Endothelial cell (in vitro differentiated cells): Measurements from ENCODE around the gene AKAP11. TPM values are rescaled to one million over a fixed set of nuclear protein-coding genes. Genes with fewer than 3 reads are reported as not detected.

Source experiments
- DNase-seq: peaks from one replicate; pipeline ENCODE4 v3.0.0; 2021; ENCODE audit warnings: low spot score
- H3K27ac Mint-ChIP-seq: one replicate; pipeline ENCODE4 v1.8.0; 2021; ENCODE audit warnings: mixed read lengths, inconsistent platforms; ENCODE audit not compliant: unreplicated experiment
- H3K27me3 Mint-ChIP-seq: one replicate; pipeline ENCODE4 v1.8.0; 2021; ENCODE audit warnings: mild to moderate bottlenecking, moderate library complexity, mixed read lengths, inconsistent platforms; ENCODE audit not compliant: unreplicated experiment
- H3K36me3 Mint-ChIP-seq: one replicate; pipeline ENCODE4 v1.8.0; 2021; ENCODE audit warnings: mild to moderate bottlenecking, low read depth, mixed read lengths, inconsistent platforms; ENCODE audit not compliant: unreplicated experiment
- H3K4me1 Mint-ChIP-seq: one replicate; pipeline ENCODE4 v1.8.0; 2021; ENCODE audit warnings: mild to moderate bottlenecking, mixed read lengths, inconsistent platforms; ENCODE audit not compliant: unreplicated experiment
- H3K4me3 Mint-ChIP-seq: one replicate; pipeline ENCODE4 v1.8.0; 2021; ENCODE audit warnings: mild to moderate bottlenecking, mixed read lengths, inconsistent platforms; ENCODE audit not compliant: unreplicated experiment
- H3K9me3 Mint-ChIP-seq: one replicate; pipeline ENCODE4 v1.8.0; 2021; ENCODE audit warnings: mixed read lengths, inconsistent platforms; ENCODE audit not compliant: unreplicated experiment
- total RNA-seq: library from RNA; stranded (reverse); fragmentation: NEBNext Ultra II Directional; extraction: Animal tissue kit (Norgen Biotek cat#: 25700); gene quantifications from one replicate; pipeline ENCODE4 v1.2.1, GENCODE V29; 2021; ENCODE audit not compliant: unreplicated experiment
- TF ChIP-seq, protein P1 (sequence below): fragments of 200-600 bp; sonication (generic); IDR thresholded peaks from one replicate; pipeline ENCODE4 v1.5.0; 2021; ENCODE audit warnings: antibody characterized with exemption; ENCODE audit not compliant: unreplicated experiment

Gene AKAP11
- total RNA-seq, 1 donor from 2014 or later, result 22.7 TPM

DNA sequence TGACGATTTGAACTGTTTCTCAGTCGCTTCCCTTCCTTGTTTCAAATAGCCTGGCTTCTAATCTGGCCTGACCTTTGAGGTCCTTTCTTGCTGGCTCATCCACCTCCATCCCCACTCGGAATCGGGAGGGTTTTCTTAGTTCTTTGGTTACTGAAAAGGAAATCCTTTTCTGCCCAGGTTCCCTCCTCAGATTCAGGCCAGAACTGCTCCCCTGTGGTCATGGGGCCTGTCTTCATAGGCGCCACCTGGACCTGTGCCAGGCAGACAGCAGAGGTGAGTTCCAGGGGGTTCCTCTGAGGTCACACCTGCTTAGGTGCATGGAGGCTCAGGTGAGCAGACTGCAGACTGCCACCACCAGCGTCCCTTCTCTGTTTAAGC lies 62.4 kb downstream of the AKAP11 start:
- Mint-ChIP-seq H3K4me1 (peaks cover 7% of the 10 kb centered on the region), H3K4me3 (no peak overlapping the region), H3K36me3 (no peaks in the 10 kb centered on the region), H3K9me3 (no peaks in the 10 kb centered on the region), H3K27ac (no peak overlapping the region), H3K27me3 (peaks cover 3% of the 10 kb centered on the region)
- TF ChIP-seq, protein P1, sequence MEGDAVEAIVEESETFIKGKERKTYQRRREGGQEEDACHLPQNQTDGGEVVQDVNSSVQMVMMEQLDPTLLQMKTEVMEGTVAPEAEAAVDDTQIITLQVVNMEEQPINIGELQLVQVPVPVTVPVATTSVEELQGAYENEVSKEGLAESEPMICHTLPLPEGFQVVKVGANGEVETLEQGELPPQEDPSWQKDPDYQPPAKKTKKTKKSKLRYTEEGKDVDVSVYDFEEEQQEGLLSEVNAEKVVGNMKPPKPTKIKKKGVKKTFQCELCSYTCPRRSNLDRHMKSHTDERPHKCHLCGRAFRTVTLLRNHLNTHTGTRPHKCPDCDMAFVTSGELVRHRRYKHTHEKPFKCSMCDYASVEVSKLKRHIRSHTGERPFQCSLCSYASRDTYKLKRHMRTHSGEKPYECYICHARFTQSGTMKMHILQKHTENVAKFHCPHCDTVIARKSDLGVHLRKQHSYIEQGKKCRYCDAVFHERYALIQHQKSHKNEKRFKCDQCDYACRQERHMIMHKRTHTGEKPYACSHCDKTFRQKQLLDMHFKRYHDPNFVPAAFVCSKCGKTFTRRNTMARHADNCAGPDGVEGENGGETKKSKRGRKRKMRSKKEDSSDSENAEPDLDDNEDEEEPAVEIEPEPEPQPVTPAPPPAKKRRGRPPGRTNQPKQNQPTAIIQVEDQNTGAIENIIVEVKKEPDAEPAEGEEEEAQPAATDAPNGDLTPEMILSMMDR, result peak; percentile 14
- no peak for DNase-seq

DNA sequence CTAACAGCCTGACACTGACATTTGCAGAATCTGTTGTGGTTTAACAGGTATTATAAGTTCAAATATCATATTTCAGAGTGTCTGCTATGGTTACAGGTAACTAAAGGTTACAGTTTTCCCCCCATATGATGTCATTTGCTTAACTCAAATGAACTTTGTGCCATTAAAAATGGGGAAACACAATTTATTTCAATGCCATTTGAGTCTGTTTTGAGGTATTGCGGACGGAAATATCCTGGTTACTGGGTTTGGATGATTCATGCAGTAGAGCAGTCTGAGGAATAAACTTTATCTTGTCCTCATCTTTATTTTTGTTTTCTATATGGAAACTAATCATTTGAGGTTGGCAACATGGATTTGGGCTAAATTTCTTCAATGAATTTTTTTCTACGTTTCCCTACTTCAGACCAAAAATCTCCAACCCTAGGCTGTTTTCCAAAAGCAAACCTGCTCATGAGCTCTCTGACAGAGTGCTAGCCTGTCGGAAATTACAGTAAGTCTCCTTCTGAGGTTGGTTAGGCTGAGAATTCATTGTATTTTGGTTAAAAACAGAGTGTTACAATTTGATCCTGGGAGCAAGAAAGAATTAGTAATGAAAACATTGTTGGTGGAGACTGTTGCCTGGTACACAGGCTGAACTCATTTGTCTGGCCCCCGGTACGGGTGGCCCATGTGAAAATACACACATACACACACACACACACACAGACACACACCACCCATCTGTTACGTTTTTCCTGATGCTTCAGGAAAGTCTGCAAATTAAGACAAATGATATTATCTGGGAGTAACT lies 66.1 kb downstream of the AKAP11 start:
- no peaks in the 10 kb centered on the region for H3K9me3 Mint-ChIP-seq
- H3K4me1 Mint-ChIP-seq, result peaks cover 7% of the 10 kb centered on the region
- no peaks in the 10 kb centered on the region for H3K36me3 Mint-ChIP-seq
- H3K27ac Mint-ChIP-seq, result no peak overlapping the region
- TF ChIP-seq, protein P1, result no peak
- H3K4me3 Mint-ChIP-seq, result no peak overlapping the region
- peaks cover 3% of the 10 kb centered on the region for H3K27me3 Mint-ChIP-seq
- DNase-seq, result no peak

DNA sequence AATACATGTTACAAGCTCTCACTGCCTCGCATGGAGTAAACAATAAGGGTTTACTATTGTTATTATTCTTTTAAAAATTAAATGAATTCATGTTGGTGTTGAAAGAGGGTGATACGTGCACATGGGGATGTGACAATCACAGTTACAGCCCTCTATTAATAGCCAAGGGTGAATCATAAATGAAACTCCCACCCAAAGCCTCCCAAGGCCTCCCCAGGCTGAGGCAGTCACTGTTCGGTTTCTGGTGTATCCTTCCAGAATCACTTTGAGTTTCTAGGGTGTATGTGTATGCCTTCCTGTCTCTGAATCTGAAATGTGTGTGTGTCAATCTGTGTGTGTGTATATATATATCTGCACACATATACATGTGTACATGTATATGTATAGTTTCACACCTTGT lies 73.4 kb downstream of the AKAP11 start:
- no peaks in the 10 kb centered on the region for H3K4me1 Mint-ChIP-seq
- no peak overlapping the region for H3K4me3 Mint-ChIP-seq
- H3K27me3 Mint-ChIP-seq, result no peaks in the 10 kb centered on the region
- H3K9me3 Mint-ChIP-seq, result no peaks in the 10 kb centered on the region
- H3K27ac Mint-ChIP-seq, result no peak overlapping the region
- TF ChIP-seq, protein P1, result no peak
- H3K36me3 Mint-ChIP-seq, result no peaks in the 10 kb centered on the region
- no peak for DNase-seq

DNA sequence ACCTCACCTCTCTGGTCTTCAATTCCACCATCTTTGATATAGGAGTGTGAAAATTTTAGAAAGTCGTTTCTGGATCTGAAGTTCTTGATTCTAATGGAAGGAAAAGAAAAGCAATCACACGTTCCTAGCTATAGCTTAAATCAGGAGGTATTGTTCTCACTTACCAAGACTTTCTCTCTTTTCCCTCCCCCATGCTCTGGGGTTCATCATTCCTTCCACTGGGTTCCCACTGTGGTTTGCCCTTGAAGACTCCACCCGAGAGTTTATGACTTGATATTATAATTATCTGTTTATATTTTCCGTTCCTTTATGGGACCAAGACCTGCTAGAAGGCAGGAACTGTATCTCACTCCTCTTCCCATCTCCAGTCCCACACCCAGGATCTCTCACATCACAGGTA lies 76.6 kb downstream of the AKAP11 start:
- DNase-seq, result no peak
- TF ChIP-seq, protein P1, result no peak
- Mint-ChIP-seq H3K4me3 (no peak overlapping the region), H3K27me3 (no peaks in the 10 kb centered on the region), H3K27ac (no peak overlapping the region), H3K36me3 (no peaks in the 10 kb centered on the region), H3K9me3 (no peaks in the 10 kb centered on the region), H3K4me1 (peaks cover 2% of the 10 kb centered on the region)

DNA sequence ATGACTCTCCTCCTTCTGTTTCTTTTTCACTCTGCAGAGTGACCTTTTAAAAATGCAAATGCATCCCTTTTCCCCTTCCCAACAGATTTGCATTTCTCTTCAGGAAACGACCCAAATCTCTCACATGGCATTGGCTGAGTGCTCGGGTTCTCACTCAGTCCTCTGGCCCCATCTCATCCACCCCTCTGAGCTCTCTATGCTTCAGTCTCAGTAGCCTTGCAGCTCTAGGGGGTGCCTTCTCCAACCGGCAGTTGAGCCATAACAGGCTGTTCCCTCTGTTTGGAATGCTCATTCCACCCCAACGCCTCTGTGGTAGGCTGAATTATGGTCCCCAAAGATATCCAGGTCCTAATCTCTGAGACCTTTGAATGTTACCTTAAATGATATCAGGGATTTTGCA lies 78.2 kb downstream of the AKAP11 start:
- Mint-ChIP-seq H3K4me1 (peaks cover 2% of the 10 kb centered on the region), H3K36me3 (no peaks in the 10 kb centered on the region), H3K27me3 (no peaks in the 10 kb centered on the region), H3K9me3 (no peaks in the 10 kb centered on the region), H3K4me3 (no peak overlapping the region), H3K27ac (no peak overlapping the region)
- DNase-seq, result no peak
- TF ChIP-seq, protein P1, result no peak
